Natural killer cell (primary cell): ENCODE measurements around the gene SLC17A3. TPM values are rescaled to one million over a fixed set of nuclear protein-coding genes. Genes with fewer than 3 reads are reported as not detected.

ENCODE experiments used
- ATAC-seq, 3 donors: fragments of 150-1000 bp in 2 of 3; fragments of 200-7000 bp in 1 of 3; cut with Tn5 transposase; 1 replicate in 1 of 3; 2 replicates in 2 of 3; pipeline ENCODE4 v1.10.0; 2021; ENCODE audit warnings: mild to moderate bottlenecking in 2 of 3, moderate library complexity in 2 of 3
- DNase-seq, 2 donors: peaks; one replicate each; pipeline versions ENCODE4 v3.0.0 to v3.0.0-alpha.2; 2013 to 2021; ENCODE audit warnings: mixed read lengths in 1 of 2
- H3K27ac ChIP-seq: one replicate; pipeline ENCODE4 v1.5.1; 2013; ENCODE audit warnings: mild to moderate bottlenecking, low read length
- H3K27me3 ChIP-seq: one replicate; pipeline ENCODE4 v1.6.1; 2013; ENCODE audit warnings: low read length; ENCODE audit not compliant: control insufficient read depth, insufficient read depth
- H3K36me3 ChIP-seq: one replicate; pipeline ENCODE4 v1.6.1; 2013; ENCODE audit warnings: low read length; ENCODE audit not compliant: control insufficient read depth, insufficient read depth
- H3K4me1 ChIP-seq: one replicate; pipeline ENCODE4 v1.6.1; 2013; ENCODE audit warnings: low read length; ENCODE audit not compliant: control insufficient read depth, insufficient read depth
- H3K4me3 ChIP-seq: one replicate; pipeline ENCODE4 v1.5.1; 2013; ENCODE audit warnings: low read length
- H3K9me3 ChIP-seq: one replicate; pipeline ENCODE4 v1.6.1; 2013; ENCODE audit warnings: low read length; ENCODE audit not compliant: control insufficient read depth, insufficient read depth
- H3K27ac Mint-ChIP-seq, 2 donors: one replicate each; pipeline ENCODE4 v1.8.0; 2022; ENCODE audit warnings: mild to moderate bottlenecking in 2 of 2, mixed read lengths in 2 of 2, moderate library complexity in 1 of 2
- H3K27me3 Mint-ChIP-seq, 2 donors: one replicate each; pipeline ENCODE4 v1.8.0; 2022; ENCODE audit warnings: low read depth in 2 of 2, mixed read lengths in 2 of 2
- H3K36me3 Mint-ChIP-seq: one replicate; pipeline ENCODE4 v1.8.0; 2022; ENCODE audit warnings: mixed read lengths
- H3K4me1 Mint-ChIP-seq, 2 donors: one replicate each; pipeline ENCODE4 v1.8.0; 2022; ENCODE audit warnings: mixed read lengths in 2 of 2
- H3K4me3 Mint-ChIP-seq: one replicate; pipeline ENCODE4 v1.8.0; 2022; ENCODE audit warnings: mild to moderate bottlenecking, moderate library complexity, mixed read lengths
- H3K9me3 Mint-ChIP-seq, 2 donors: one replicate each; pipeline ENCODE4 v1.8.0; 2022; ENCODE audit warnings: mixed read lengths in 2 of 2
- CTCF ChIP-seq: fragments of 200-600 bp; IDR thresholded peaks from one replicate; pipeline ENCODE4 v1.8.0; 2022; ENCODE audit warnings: antibody characterized with exemption
- WGBS: methylation state at CpG from one replicate; pipeline ENCODE4 v1.1.7; 2013; ENCODE audit warnings: missing lambda C conversion rate; ENCODE audit not compliant: insufficient coverage; 5-methylcytosine and 5-hydroxymethylcytosine counted together
- intact Hi-C: fragments of 100-400 bp; cut with micrococcal nuclease; formaldehyde crosslinking; loops from one replicate; pipeline ENCODE4 v1.14.2; 2022
- total RNA-seq, 4 donors: library from RNA; stranded (reverse); fragments of 120-200 nt in 1 of 4; gene quantifications; one replicate each; pipeline versions ENCODE4 v1.2.3 to v1.2.4, GENCODE V29; 2013 to 2022

Gene SLC17A3
- total RNA-seq, 3 donors from 2014 or later (not counting 1 experiment from before 2014, with no cell fraction given): 1.5 to 2.4 (median 1.6) TPM

GRCh38 chr6:25815194-25815593 lies 58.8 kb downstream of the SLC17A3 start:
- Histone ChIP-seq H3K36me3 (no peaks in the 10 kb centered on the region), H3K27ac (no peak overlapping the region), H3K27me3 (peaks cover under 1% of the 10 kb centered on the region), H3K4me3 (no peak overlapping the region), H3K4me1 (no peaks in the 10 kb centered on the region), H3K9me3 (no peaks in the 10 kb centered on the region)
- Mint-ChIP-seq H3K27ac (no peak overlapping the region), H3K36me3 (no peaks in the 10 kb centered on the region), H3K27me3 (peaks cover 29 to 51% of the 10 kb centered on the region in 2 donors), H3K4me3 (no peak overlapping the region), H3K9me3 (peaks cover 0 to 3% of the 10 kb centered on the region in 2 donors), H3K4me1 (no peaks in the 10 kb centered on the region)
- ATAC-seq (no peak), DNase-seq (no peak)
- 83% methylated on average over 3 of the region's 3 CpGs for WGBS
- intact Hi-C loops: no loop called here
- no peak for TF ChIP-seq CTCF

GRCh38 chr6:25804804-25805203 lies 69.2 kb downstream of the SLC17A3 start:
- no peak for TF ChIP-seq CTCF
- Mint-ChIP-seq H3K27me3 (peaks cover 11 to 43% of the 10 kb centered on the region in 2 donors), H3K9me3 (no peaks in the 10 kb centered on the region), H3K27ac (no peak overlapping the region), H3K4me1 (no peaks in the 10 kb centered on the region), H3K4me3 (no peak overlapping the region), H3K36me3 (no peaks in the 10 kb centered on the region)
- no peak overlapping the region for H3K4me3 ChIP-seq
- H3K27me3 ChIP-seq: peaks cover 3% of the 10 kb centered on the region
- no peak for ATAC-seq
- no peaks in the 10 kb centered on the region for H3K4me1 ChIP-seq
- 92% methylated on average over 2 of the region's 2 CpGs for WGBS
- no peak overlapping the region for H3K27ac ChIP-seq
- no peak for DNase-seq
- no peaks in the 10 kb centered on the region for H3K9me3 ChIP-seq
- intact Hi-C loops: no loop called here
- no peaks in the 10 kb centered on the region for H3K36me3 ChIP-seq

- H3K27me3 ChIP-seq: peaks cover 3% of the 10 kb centered on the region
- DNase-seq: no peak
- Mint-ChIP-seq H3K36me3 (no peaks in the 10 kb centered on the region), H3K27ac (no peak overlapping the region), H3K4me1 (no peaks in the 10 kb centered on the region), H3K9me3 (no peaks in the 10 kb centered on the region), H3K27me3 (peaks cover 22 to 68% of the 10 kb centered on the region in 2 donors), H3K4me3 (no peak overlapping the region)
- no peak for ATAC-seq
- no peaks in the 10 kb centered on the region for H3K9me3 ChIP-seq
- no peak overlapping the region for H3K4me3 ChIP-seq
- H3K27ac ChIP-seq: no peak overlapping the region
- H3K4me1 ChIP-seq: no peaks in the 10 kb centered on the region
- 86% methylated on average over 4 of the region's 4 CpGs for WGBS
- TF ChIP-seq CTCF: no peak
- H3K36me3 ChIP-seq: no peaks in the 10 kb centered on the region
- intact Hi-C loops: no loop called here
These were observed 72.6 kb downstream of the SLC17A3 start for GRCh38 chr6:25801436-25801835.

Other genes with a start within 250 kb of the SLC17A3 start
- not detected for gene SCGN, start 222.0 kb downstream of the SLC17A3 start, total RNA-seq
- not detected for gene SLC17A4, start 119.5 kb downstream of the SLC17A3 start, total RNA-seq
- gene SLC17A1, start 42.2 kb downstream of the SLC17A3 start, total RNA-seq: under 1 TPM; 0.27 to 0.71 (median 0.50) TPM
- not detected for gene SLC17A2, start 56.4 kb upstream of the SLC17A3 start, total RNA-seq
- gene TRIM38, start 88.6 kb upstream of the SLC17A3 start, total RNA-seq: 10 to 100 TPM; 25.5 to 30.5 (median 27.1) TPM
- gene HFE, start 213.2 kb upstream of the SLC17A3 start, total RNA-seq: 1 to 10 TPM; 1.5 to 2.3 (median 1.8) TPM